PFSK-1 (cell line): ENCODE data around the gene KATNAL1.

Experiments
- FOXP2 ChIP-seq: optimal IDR thresholded peaks from 2 replicates; pipeline ENCODE3; 2011; ENCODE audit warnings: borderline replicate concordance, control low read depth, inconsistent platforms; ENCODE audit not compliant: insufficient read depth; ENCODE audit errors: extremely low read length, extremely low read depth
- POLR2AphosphoS5 ChIP-seq: IDR thresholded peaks from 2 replicates; pipeline ENCODE4 v1.6.1; 2012; ENCODE audit warnings: low read depth, mild to moderate bottlenecking, control low read depth, low read length, moderate library complexity
- REST ChIP-seq, 2 experiments: IDR thresholded peaks; 2 replicates each; pipeline versions ENCODE4 v1.6.1 to v1.8.0; 2011 to 2012; ENCODE audit warnings: low read depth in 2 of 2, low read length in 2 of 2, control low read depth in 1 of 2, inconsistent platforms in 1 of 2, mild to moderate bottlenecking in 1 of 2, moderate library complexity in 1 of 2; ENCODE audit not compliant: insufficient read depth in 1 of 2
- SIN3A ChIP-seq: IDR thresholded peaks from 2 replicates; pipeline ENCODE4 v1.6.1; 2012; ENCODE audit warnings: mild to moderate bottlenecking, low read length, moderate library complexity, borderline replicate concordance; ENCODE audit not compliant: insufficient read depth
- TAF1 ChIP-seq: IDR thresholded peaks from 2 replicates; pipeline ENCODE4 v1.6.1; 2012; ENCODE audit warnings: low read length, control low read depth, borderline replicate concordance; ENCODE audit not compliant: insufficient read depth

The KATNAL1 gene

GRCh38 chr13:30289533-30289932 lies 17.8 kb downstream of the KATNAL1 start:
- TF ChIP-seq POLR2AphosphoS5 (no peak), SIN3A (no peak)

- no peak for TF ChIP-seq SIN3A
- no peak for TF ChIP-seq FOXP2
- no peak for TF ChIP-seq POLR2AphosphoS5
- no peak for TF ChIP-seq REST (IDR thresholded peaks at IDR 0.05; ENCODE audit: insufficient read depth in 1 of 2, low read depth in 2 of 2, low read length in 2 of 2)
- no peak for TF ChIP-seq TAF1
Measured at GRCh38 chr13:30276178-30276577, 31.2 kb downstream of the KATNAL1 start.

GRCh38 chr13:30274083-30274482 lies 33.3 kb downstream of the KATNAL1 start:
- TF ChIP-seq TAF1 = no peak
- no peak for TF ChIP-seq POLR2AphosphoS5
- no peak for TF ChIP-seq REST (IDR thresholded peaks at IDR 0.05; ENCODE audit: insufficient read depth in 1 of 2, low read depth in 2 of 2, low read length in 2 of 2)

- TF ChIP-seq SIN3A (no peak), POLR2AphosphoS5 (no peak), FOXP2 (no peak), TAF1 (no peak), REST (IDR thresholded peaks at IDR 0.05; ENCODE audit: insufficient read depth in 1 of 2, low read depth in 2 of 2, low read length in 2 of 2) (no peak)
Measured at GRCh38 chr13:30268673-30269072, 38.7 kb downstream of the KATNAL1 start.

GRCh38 chr13:30266756-30267155 lies 40.6 kb downstream of the KATNAL1 start:
- TF ChIP-seq SIN3A (no peak), REST (IDR thresholded peaks at IDR 0.05; ENCODE audit: insufficient read depth in 1 of 2, low read depth in 2 of 2, low read length in 2 of 2) (no peak), TAF1 (no peak), POLR2AphosphoS5 (no peak), FOXP2 (no peak)

GRCh38 chr13:30257468-30258099 lies 49.8 kb downstream of the KATNAL1 start:
- TF ChIP-seq TAF1 (no peak), SIN3A (no peak), POLR2AphosphoS5 (no peak), REST (IDR thresholded peaks at IDR 0.05; ENCODE audit: insufficient read depth in 1 of 2, low read depth in 2 of 2, low read length in 2 of 2) (no peak), FOXP2 (no peak)
